Measurements from ENCODE around the gene TBPL2. TPM values are rescaled to one million over a fixed set of nuclear protein-coding genes. Genes with fewer than 3 reads are reported as not detected.

The TBPL2 gene
- total and polyA plus RNA-seq, 2 experiments from 2014 or later = not detected

GRCh38 chr14:55389330-55389729 is 51.1 kb downstream of the TBPL2 start:
- peak overlapping the region; percentile 15; the same call in 1 of the 2 replicates for H3K9ac ChIP-seq
- no peaks in the 10 kb centered on the region for H4K20me1 ChIP-seq (ENCODE audit: insufficient read depth)
- H3K9me3 ChIP-seq (ENCODE audit: low read depth) = no peaks in the 10 kb centered on the region
- WGBS, 2 experiments (ENCODE audit: low coverage in 1 of 2, low lambda C conversion rate in 2 of 2, missing lambda C conversion rate in 2 of 2) = 59% methylated on average over 4 of the region's 4 CpGs
- peaks cover 23% of the 10 kb centered on the region; the same call in 1 of the 2 replicates for H3F3A ChIP-seq (ENCODE audit: insufficient read depth)
- H3K4me3 ChIP-seq = no peak overlapping the region
- peak overlapping the region; percentile 54 for H3K27ac ChIP-seq
- H3K27me3 ChIP-seq (replicated peaks; ENCODE audit: insufficient read depth) = no peaks in the 10 kb centered on the region
- H3K9me2 ChIP-seq (ENCODE audit: insufficient read depth) = no peaks in the 10 kb centered on the region
- H3K4me1 ChIP-seq (ENCODE audit: insufficient read depth) = peaks cover 19% of the 10 kb centered on the region
- TF ChIP-seq EZH2phosphoT487 (IDR thresholded peaks at IDR 0.05; ENCODE audit: insufficient read depth, low read depth) (no peak), EZH2 (IDR thresholded peaks at IDR 0.05; ENCODE audit: insufficient read depth, poor library complexity, severe bottlenecking) (no peak)
- H3K79me2 ChIP-seq (ENCODE audit: insufficient read depth) = peaks cover 6% of the 10 kb centered on the region; the same call in 1 of the 2 replicates
- peak; percentile 76 for DNase-seq
- in situ Hi-C loops (cut with MboI) = no loop called here
- peaks cover 13% of the 10 kb centered on the region; the same call in 1 of the 2 replicates for H3K36me3 ChIP-seq (ENCODE audit: low read depth)
- peak overlapping the region; percentile 2 for H3K4me2 ChIP-seq (ENCODE audit: unreplicated experiment)
- H2AFZ ChIP-seq = no peak overlapping the region

DNA sequence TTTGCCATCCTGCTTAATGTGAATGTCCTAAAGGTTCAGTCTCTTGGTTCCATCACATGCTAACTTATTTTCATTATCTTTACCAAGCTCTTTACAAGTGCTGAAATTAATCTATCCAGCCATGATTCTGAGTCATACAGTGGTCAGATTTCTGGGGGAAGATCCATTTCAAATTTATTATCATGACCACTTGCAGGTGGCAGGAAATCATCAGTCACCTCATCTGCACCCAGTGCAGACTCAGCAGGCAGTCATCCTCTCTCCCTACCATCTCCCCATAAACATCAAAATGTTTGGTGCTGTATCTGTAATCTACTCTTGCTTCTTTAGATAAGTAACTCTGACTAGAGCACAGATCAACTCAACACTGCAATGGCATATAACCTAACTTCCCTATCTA is 52.3 kb downstream of the TBPL2 start:
- no peaks in the 10 kb centered on the region for H3K9me3 ChIP-seq (ENCODE audit: low read depth)
- peaks cover 23% of the 10 kb centered on the region for H3K4me1 ChIP-seq (ENCODE audit: insufficient read depth)
- H3K79me2 ChIP-seq (ENCODE audit: insufficient read depth) = peaks cover 6% of the 10 kb centered on the region; the same call in 1 of the 2 replicates
- peak overlapping the region; percentile 54; the same call in 1 of the 2 replicates for H3K27ac ChIP-seq
- no peak overlapping the region for H3K4me2 ChIP-seq (ENCODE audit: unreplicated experiment)
- no peak overlapping the region for H2AFZ ChIP-seq
- in situ Hi-C loops (cut with MboI) = no loop called here
- peaks cover 10% of the 10 kb centered on the region; the same call in 1 of the 2 replicates for H3K36me3 ChIP-seq (ENCODE audit: low read depth)
- H3K9ac ChIP-seq = no peak overlapping the region
- DNase-seq = peak; percentile 40
- H3K27me3 ChIP-seq (replicated peaks; ENCODE audit: insufficient read depth) = no peaks in the 10 kb centered on the region
- no peak overlapping the region for H3K4me3 ChIP-seq
- TF ChIP-seq EZH2 (IDR thresholded peaks at IDR 0.05; ENCODE audit: insufficient read depth, poor library complexity, severe bottlenecking) (no peak), EZH2phosphoT487 (IDR thresholded peaks at IDR 0.05; ENCODE audit: insufficient read depth, low read depth) (no peak)
- H3F3A ChIP-seq (ENCODE audit: insufficient read depth) = peaks cover 23% of the 10 kb centered on the region; the same call in 1 of the 2 replicates
- H4K20me1 ChIP-seq (ENCODE audit: insufficient read depth) = no peaks in the 10 kb centered on the region
- H3K9me2 ChIP-seq (ENCODE audit: insufficient read depth) = no peaks in the 10 kb centered on the region

DNA sequence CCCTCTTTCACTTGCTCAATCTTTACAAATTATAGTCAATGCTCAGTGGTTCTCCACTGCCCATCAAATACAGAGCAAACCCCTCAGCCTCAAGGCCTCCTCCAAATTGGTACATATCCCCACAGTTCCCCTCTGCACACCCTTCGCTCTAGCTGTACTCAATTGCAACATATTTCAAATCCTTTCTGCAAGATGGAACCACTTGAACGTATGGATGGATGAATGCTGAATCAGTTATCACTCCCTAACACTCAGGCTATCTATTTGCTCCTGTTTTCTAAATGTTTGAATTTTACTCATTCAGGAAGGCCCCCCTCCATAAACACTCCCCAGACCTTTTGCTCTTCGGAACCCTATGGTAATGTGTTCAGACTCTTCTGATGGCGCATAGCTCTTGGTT is 53.3 kb downstream of the TBPL2 start:
- Histone ChIP-seq H3K9me2 (ENCODE audit: insufficient read depth) (no peaks in the 10 kb centered on the region), H3K4me2 (ENCODE audit: unreplicated experiment) (no peak overlapping the region), H3K36me3 (ENCODE audit: low read depth) (peaks cover 10% of the 10 kb centered on the region; the same call in 1 of the 2 replicates), H4K20me1 (ENCODE audit: insufficient read depth) (no peaks in the 10 kb centered on the region), H3K27ac (no peak overlapping the region), H3F3A (ENCODE audit: insufficient read depth) (peaks cover 23% of the 10 kb centered on the region; the same call in 1 of the 2 replicates), H3K4me1 (ENCODE audit: insufficient read depth) (peaks cover 31% of the 10 kb centered on the region), H3K9ac (no peak overlapping the region), H2AFZ (no peak overlapping the region), H3K79me2 (ENCODE audit: insufficient read depth) (peaks cover 4% of the 10 kb centered on the region; the same call in 1 of the 2 replicates), H3K4me3 (no peak overlapping the region), H3K9me3 (ENCODE audit: low read depth) (no peaks in the 10 kb centered on the region), H3K27me3 (replicated peaks; ENCODE audit: insufficient read depth) (no peaks in the 10 kb centered on the region)
- 94 to 98% methylated on average over 4 of the region's 4 CpGs for WGBS, 2 experiments (ENCODE audit: low coverage in 1 of 2, low lambda C conversion rate in 2 of 2, missing lambda C conversion rate in 2 of 2)
- DNase-seq = no peak
- in situ Hi-C loops (cut with MboI) = no loop called here
- TF ChIP-seq EZH2phosphoT487 (IDR thresholded peaks at IDR 0.05; ENCODE audit: insufficient read depth, low read depth) = no peak
- no peak for TF ChIP-seq EZH2 (IDR thresholded peaks at IDR 0.05; ENCODE audit: insufficient read depth, poor library complexity, severe bottlenecking)

- Histone ChIP-seq H3K36me3 (ENCODE audit: low read depth) (peaks cover 16% of the 10 kb centered on the region), H3F3A (ENCODE audit: insufficient read depth) (peaks cover 23% of the 10 kb centered on the region; the same call in 1 of the 2 replicates), H3K4me2 (ENCODE audit: unreplicated experiment) (no peak overlapping the region), H3K4me3 (no peak overlapping the region), H4K20me1 (ENCODE audit: insufficient read depth) (no peaks in the 10 kb centered on the region), H3K4me1 (ENCODE audit: insufficient read depth) (peaks cover 31% of the 10 kb centered on the region), H3K27ac (no peak overlapping the region), H3K79me2 (ENCODE audit: insufficient read depth) (no peaks in the 10 kb centered on the region), H3K9ac (no peak overlapping the region), H3K27me3 (replicated peaks; ENCODE audit: insufficient read depth) (no peaks in the 10 kb centered on the region), H3K9me2 (ENCODE audit: insufficient read depth) (no peaks in the 10 kb centered on the region), H2AFZ (no peak overlapping the region), H3K9me3 (ENCODE audit: low read depth) (no peaks in the 10 kb centered on the region)
- in situ Hi-C loops (cut with MboI) = no loop called here
- DNase-seq = no peak
- TF ChIP-seq EZH2 (IDR thresholded peaks at IDR 0.05; ENCODE audit: insufficient read depth, poor library complexity, severe bottlenecking) (no peak), EZH2phosphoT487 (IDR thresholded peaks at IDR 0.05; ENCODE audit: insufficient read depth, low read depth) (no peak)
- WGBS, 2 experiments (ENCODE audit: low coverage in 1 of 2, low lambda C conversion rate in 2 of 2, missing lambda C conversion rate in 2 of 2) = 96 to 100% methylated on average over 6 of the region's 6 CpGs
Measured at GRCh38 chr14:55386037-55386808, 54.2 kb downstream of the TBPL2 start.

Measured in GM23248 (cell line).